ENCODE data around the gene ERC2. TPM values are rescaled to one million over a fixed set of nuclear protein-coding genes. Genes with fewer than 3 reads are reported as not detected.

ERC2 gene
- total and polyA plus RNA-seq, 2 of the 13 experiments (the other 11 are each of a cell fraction or from before 2014, with no cell fraction given) = 0.16 to 0.22 TPM

- H4K20me1 ChIP-seq (ENCODE audit: insufficient read depth, low read length) = no peaks in the 10 kb centered on the region
- H3K9me3 ChIP-seq (ENCODE audit: low read length) = no peaks in the 10 kb centered on the region
- POLR2A ChIA-PET = no interaction called here
- CTCF ChIA-PET (ENCODE audit: low intra/inter-chr PET ratio, low total read pairs) = no interaction called here
- 3% methylated on average over 5 of the region's 5 CpGs for WGBS (ENCODE audit: low lambda C conversion rate)
- no peak overlapping the region for H3K9ac ChIP-seq (ENCODE audit: insufficient read depth, low read depth, low read length)
- no peaks in the 10 kb centered on the region for H3K79me2 ChIP-seq (ENCODE audit: insufficient read depth, low read length)
- H3K4me2 ChIP-seq (ENCODE audit: low read depth, low read length) = no peak overlapping the region
- BruUV-seq (replicated peaks) = no TSS peak
- DNase-seq (ENCODE audit: low spot score) (no peak), FAIRE-seq (no peak), ATAC-seq (no peak)
- no peak overlapping the region for H2AFZ ChIP-seq (ENCODE audit: low read length)
- no peaks in the 10 kb centered on the region for H3K36me3 ChIP-seq (replicated peaks in 1 of 2; ENCODE audit: control insufficient read depth in 1 of 2, insufficient read depth in 2 of 2, low read length in 2 of 2)
- H3K27ac ChIP-seq (ENCODE audit: extremely low read length, insufficient read depth, low read length) = no peak overlapping the region
- intact Hi-C loops (cut with micrococcal nuclease; ENCODE audit: unreplicated experiment) (no loop called here), in situ Hi-C loops (cut with HindIII; ENCODE audit: extremely low pct_ligation_motif_present, low pct_unique_long_range_greater_than_20kb) (no loop called here)
- no peaks in the 10 kb centered on the region for H3K27me3 ChIP-seq (ENCODE audit: control insufficient read depth in 1 of 2, insufficient read depth in 2 of 2, low read length in 2 of 2)
- H3K4me1 ChIP-seq (ENCODE audit: insufficient read depth, low read length) = no peaks in the 10 kb centered on the region
- no peak overlapping the region for H3K4me3 ChIP-seq (replicated peaks in 1 of 3; ENCODE audit: insufficient read depth in 1 of 3, low read depth in 2 of 3, low read length in 3 of 3)
- no peak for TF ChIP-seq SALL2 (CRISPR knock-in tag; IDR thresholded peaks at IDR 0.05)
- no peak for TF ChIP-seq TRIM24 (CRISPR knock-in tag; IDR thresholded peaks at IDR 0.05)
- TF ChIP-seq PTBP1 (IDR thresholded peaks at IDR 0.05; ENCODE audit: low read depth, low read length, poor library complexity, severe bottlenecking) = no peak
- TF ChIP-seq, protein P1, sequence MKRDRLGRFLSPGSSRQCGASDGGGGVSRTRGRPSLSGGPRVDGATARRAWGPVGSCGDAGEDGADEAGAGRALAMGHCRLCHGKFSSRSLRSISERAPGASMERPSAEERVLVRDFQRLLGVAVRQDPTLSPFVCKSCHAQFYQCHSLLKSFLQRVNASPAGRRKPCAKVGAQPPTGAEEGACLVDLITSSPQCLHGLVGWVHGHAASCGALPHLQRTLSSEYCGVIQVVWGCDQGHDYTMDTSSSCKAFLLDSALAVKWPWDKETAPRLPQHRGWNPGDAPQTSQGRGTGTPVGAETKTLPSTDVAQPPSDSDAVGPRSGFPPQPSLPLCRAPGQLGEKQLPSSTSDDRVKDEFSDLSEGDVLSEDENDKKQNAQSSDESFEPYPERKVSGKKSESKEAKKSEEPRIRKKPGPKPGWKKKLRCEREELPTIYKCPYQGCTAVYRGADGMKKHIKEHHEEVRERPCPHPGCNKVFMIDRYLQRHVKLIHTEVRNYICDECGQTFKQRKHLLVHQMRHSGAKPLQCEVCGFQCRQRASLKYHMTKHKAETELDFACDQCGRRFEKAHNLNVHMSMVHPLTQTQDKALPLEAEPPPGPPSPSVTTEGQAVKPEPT (CRISPR knock-in tag; IDR thresholded peaks at IDR 0.05; ENCODE audit: low read depth) = no peak
- TF ChIP-seq GABPA (IDR thresholded peaks at IDR 0.05; ENCODE audit: low read depth, low read length) = no peak
- TF ChIP-seq GABPA (CRISPR knock-in tag; IDR thresholded peaks at IDR 0.05; ENCODE audit: low read depth) = no peak
- TF ChIP-seq HNRNPUL1 (IDR thresholded peaks at IDR 0.05; ENCODE audit: low read depth, low read length) = no peak
- no peak for TF ChIP-seq RFXANK (CRISPR knock-in tag; IDR thresholded peaks at IDR 0.05)
- TF ChIP-seq BORCS8-MEF2B (CRISPR knock-in tag; IDR thresholded peaks at IDR 0.05) = no peak
- no peak for TF ChIP-seq ZNF800 (CRISPR knock-in tag; IDR thresholded peaks at IDR 0.05)
- TF ChIP-seq, protein P2, sequence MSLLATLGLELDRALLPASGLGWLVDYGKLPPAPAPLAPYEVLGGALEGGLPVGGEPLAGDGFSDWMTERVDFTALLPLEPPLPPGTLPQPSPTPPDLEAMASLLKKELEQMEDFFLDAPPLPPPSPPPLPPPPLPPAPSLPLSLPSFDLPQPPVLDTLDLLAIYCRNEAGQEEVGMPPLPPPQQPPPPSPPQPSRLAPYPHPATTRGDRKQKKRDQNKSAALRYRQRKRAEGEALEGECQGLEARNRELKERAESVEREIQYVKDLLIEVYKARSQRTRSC (CRISPR knock-in tag; IDR thresholded peaks at IDR 0.05; ENCODE audit: low read depth) = no peak
- no peak for TF ChIP-seq HDAC2 (CRISPR knock-in tag; IDR thresholded peaks at IDR 0.05)
- no peak for TF ChIP-seq FOXC1 (CRISPR knock-in tag; IDR thresholded peaks at IDR 0.05; ENCODE audit: borderline replicate concordance)
- TF ChIP-seq ZNF292 (CRISPR knock-in tag; IDR thresholded peaks at IDR 0.05; ENCODE audit: borderline replicate concordance, low read depth) = no peak
- TF ChIP-seq ZNF512 (CRISPR knock-in tag; IDR thresholded peaks at IDR 0.05) = no peak
- no peak for TF ChIP-seq KLF12 (CRISPR knock-in tag; IDR thresholded peaks at IDR 0.05; ENCODE audit: borderline replicate concordance)
These were observed 153.4 kb downstream of the ERC2 start for GRCh38 chr3:56314842-56315241.
